Fibroblast of mammary gland (primary cell): ENCODE measurements around the gene MPO.

Experiments used
- DNase-seq: peaks from one replicate; pipeline ENCODE4 v3.0.0-alpha.2; 2010; ENCODE audit warnings: low read depth
- H3K4me3 ChIP-seq: 2 replicates; pipeline ENCODE4 v1.5.1; 2011; ENCODE audit warnings: low read depth, mild to moderate bottlenecking, low read length, moderate library complexity; ENCODE audit not compliant: control insufficient read depth
- CTCF ChIP-seq: conservative IDR thresholded peaks from 2 replicates; pipeline ENCODE4 v1.5.1; 2011; ENCODE audit warnings: low read depth, low read length, inconsistent platforms; ENCODE audit not compliant: control insufficient read depth, insufficient read depth

MPO gene

GRCh38 chr17:58282442-58282841 lies 1.7 kb upstream of the MPO start:
- H3K4me3 ChIP-seq, result no peak overlapping the region
- TF ChIP-seq CTCF, result no peak
- no peak for DNase-seq

- H3K4me3 ChIP-seq, result no peak overlapping the region
- TF ChIP-seq CTCF, result no peak
- no peak for DNase-seq
These were observed 826 bp upstream of the MPO start for GRCh38 chr17:58281511-58282011.

GRCh38 chr17:58279736-58280479 lies 827 bp downstream of the MPO start:
- no peak for DNase-seq
- TF ChIP-seq CTCF, result no peak
- no peak overlapping the region for H3K4me3 ChIP-seq

- TF ChIP-seq CTCF, result no peak
- peak; percentile 33 for DNase-seq
These were observed 1.6 kb downstream of the MPO start for GRCh38 chr17:58279016-58279711.

GRCh38 chr17:58278661-58279015 lies 2.1 kb downstream of the MPO start:
- peak; percentile 10 for DNase-seq
- TF ChIP-seq CTCF, result no peak
- no peak overlapping the region for H3K4me3 ChIP-seq

More at GRCh38 chr17:58279016-58279711, 1.6 kb downstream of the MPO start:
- H3K4me3 ChIP-seq, result no peak overlapping the region

GRCh38 chr17:58277802-58278595 lies 2.7 kb downstream of the MPO start:
- H3K4me3 ChIP-seq, result no peak overlapping the region
- no peak for TF ChIP-seq CTCF
- DNase-seq, result no peak
